Ammon's horn (tissue), 1 donor: ENCODE results near the gene ZNF814.
A peak's percentile ranks its signal among the peaks of the same experiment; 100 is the strongest.
"Not testable (repeated sequence)": the region's sequence is repeated elsewhere in the genome, so short reads cannot be mapped to it uniquely, and the experiment has no call there.

Source experiments
- DNase-seq: peaks from one replicate; pipeline ENCODE4 v3.0.0-alpha.2; 2016; ENCODE audit warnings: low spot score

Gene ZNF814

DNA sequence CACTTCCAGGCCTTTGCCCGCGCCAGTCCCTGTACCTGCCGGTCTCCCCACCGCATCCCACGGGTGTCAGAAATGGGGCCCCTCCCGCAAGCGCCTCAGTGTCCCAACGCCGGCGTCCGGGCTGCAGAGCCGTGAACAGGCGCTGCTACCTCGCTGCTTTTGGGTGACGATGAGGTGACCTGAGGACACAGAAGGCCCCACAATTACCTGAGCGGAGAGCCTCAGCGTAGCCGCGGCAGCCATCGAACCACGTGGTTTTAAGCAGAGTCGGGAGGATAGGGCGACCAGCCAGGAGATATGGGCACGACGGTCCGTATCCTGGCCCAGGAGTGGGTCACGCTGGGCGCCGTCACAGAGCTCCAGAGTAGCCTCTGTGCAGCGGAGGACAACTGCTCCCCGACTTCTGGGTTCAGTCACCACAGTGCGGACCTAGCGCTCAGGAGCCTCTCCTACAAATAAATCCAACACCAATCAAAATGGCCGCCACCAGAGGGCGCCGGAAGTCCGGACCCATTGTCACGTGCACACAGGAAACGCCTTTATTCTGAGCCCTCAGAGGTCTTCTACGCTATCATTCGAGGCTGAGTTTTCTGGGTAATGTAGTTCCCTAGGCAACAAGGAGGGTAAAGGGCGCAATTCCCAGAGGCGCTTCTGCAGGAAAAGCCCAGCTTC, at the start of gene ZNF814:
Gene ZNF814 (minus strand): TSS at position 478 of the 672 bp plus-strand sequence. CDS start 235 bp downstream, at position 243.
- DNase-seq: peak; percentile 88

DNA sequence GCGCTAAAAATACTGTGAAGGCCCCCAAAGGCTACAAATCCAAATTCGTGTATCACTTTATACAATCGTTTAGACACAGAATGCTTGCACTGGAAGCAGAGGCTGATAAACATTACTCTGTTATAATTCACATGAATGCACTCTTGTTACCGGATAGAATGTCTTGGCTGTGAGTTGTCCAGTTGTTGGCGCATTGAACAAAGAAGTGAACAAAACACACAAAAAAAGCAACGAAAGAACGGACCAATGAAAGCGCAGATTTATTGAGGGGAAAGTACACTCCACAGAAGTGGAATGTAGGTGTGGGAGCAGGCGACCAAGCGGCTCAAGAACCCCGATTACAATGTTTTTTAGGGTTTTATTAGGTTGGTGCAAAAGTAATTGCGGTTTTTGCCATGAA, 46.9 kb upstream of the ZNF814 start:
- DNase-seq: peak; percentile 44

DNA sequence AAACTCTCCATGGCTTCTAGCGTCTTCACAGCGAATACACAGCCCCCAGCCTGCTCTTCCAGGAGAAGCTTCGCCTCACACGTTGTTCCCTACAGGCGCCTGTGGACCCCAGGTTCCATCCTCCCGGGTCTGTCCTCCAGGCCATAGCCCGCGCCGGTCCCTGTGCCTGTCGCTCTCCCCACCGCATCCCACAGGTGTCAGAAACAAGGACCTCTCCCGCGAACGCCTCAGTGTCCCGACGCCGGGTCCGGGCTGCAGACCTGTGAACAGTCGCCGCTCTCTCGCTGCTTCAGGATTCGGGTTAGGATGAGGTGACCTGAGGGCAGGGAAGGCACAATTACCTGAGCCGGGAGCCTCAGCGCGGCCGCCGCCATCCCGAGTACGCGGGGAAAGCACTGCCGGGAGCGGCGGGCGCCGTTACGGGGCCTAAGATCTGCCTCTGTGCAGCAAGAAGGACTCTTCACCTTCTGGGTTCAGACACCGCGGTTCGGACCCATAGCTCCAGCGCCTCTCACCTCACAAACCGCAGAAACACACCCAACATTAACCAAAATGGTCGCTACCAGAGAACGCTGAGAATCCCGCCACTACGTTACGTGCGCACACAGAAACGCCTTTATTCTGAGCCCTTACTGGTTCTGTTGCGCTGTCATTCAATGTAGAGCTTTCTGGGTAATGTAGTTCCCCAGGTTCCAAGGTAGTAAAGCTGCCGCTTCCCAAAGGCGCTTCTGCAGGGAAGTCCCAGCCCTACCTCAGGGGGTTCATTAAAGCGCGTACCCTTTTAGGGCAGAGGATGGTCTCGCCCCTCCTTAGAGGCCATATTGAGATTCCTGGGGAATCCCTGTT, 46.2 kb upstream of the ZNF814 start, which contains the start of gene ZNF418:
Gene ZNF418 (minus strand): TSS at position 583 of the 846 bp plus-strand sequence. CDS start 1,580 bp downstream, outside the sequence.
- peak; percentile 93 for DNase-seq

DNA sequence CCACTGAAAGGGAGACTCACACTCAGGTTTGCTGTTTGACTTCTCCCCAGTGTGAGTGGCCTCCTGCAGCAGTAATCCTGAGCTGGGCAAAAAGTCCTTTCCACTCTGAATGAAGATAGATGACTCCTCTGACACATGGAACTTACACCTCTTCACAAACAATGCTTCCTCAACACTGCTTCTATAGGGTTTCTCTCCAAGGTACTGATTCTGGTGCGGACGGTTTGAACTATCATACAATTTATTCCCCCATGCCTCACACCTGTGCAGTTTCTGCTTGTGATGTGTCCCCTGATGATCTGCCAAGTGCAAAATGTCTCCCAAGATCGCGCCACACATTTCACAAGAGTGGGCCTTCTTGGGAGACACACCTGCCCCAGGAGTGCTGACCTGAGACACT, 38.8 kb upstream of the ZNF814 start:
- DNase-seq: no peak

DNA sequence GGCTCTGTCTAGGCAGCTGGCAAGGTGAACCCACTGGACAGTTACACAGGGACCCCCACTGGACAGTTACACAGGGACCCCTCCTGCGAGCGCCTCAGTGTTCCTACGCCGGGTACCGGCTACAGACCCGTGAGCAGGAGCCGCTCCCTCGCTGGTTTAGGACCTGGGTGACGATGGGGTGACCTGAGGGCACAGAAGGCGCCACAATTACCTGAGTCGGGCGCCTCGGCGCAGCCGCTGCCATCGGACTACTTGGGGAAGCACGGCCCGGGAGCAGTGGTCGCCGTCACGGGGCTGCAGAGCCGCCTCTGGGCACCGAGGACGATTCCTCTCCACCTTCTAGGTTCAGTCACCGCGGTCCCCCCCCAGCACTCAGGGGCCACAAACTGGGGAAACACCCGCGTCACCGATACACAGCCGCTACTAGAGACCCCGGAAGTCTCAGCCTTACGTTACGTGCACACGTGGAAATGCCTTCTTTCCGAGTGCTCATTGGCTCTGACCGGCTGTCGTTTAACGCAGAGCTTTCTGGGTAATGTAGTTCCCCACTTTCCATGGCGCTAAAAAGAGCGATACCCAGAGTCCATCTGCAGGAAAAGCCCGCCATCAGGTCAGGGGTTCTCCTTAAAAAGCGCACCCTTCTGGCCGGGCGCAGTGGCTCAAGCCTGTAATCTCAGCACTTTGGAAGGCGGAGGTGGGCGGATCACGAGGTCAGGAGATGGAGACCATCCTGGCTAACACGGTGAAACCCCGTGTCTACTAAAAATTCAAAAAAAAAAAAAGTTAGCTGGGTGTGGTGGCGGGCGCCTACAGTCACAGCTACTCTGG, 27.5 kb upstream of the ZNF814 start, which contains the start of gene ZNF417:
Gene ZNF417 (minus strand): TSS at position 425 of the 828 bp plus-strand sequence. CDS start 181 bp downstream, at position 244.
- DNase-seq: peak; percentile 96

DNA sequence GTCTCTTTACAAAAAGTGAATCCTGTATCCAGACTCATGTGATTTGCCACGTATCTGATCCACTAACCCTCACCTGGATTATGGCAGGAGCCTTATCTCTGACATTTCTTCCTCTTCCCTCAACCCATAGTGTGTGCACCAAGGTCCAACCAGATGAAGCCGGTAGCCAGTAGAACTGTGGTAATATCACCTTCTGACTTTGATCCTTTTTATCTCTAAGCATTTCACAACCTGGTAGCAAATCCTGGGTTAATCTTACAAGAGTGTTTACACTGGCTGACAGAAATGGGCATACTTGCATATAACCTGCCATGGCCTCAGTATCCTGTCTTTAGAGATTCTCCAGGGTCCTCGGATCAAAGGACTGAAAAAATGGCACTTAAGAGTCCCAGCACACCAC, 25.7 kb upstream of the ZNF814 start:
- DNase-seq: no peak

DNA sequence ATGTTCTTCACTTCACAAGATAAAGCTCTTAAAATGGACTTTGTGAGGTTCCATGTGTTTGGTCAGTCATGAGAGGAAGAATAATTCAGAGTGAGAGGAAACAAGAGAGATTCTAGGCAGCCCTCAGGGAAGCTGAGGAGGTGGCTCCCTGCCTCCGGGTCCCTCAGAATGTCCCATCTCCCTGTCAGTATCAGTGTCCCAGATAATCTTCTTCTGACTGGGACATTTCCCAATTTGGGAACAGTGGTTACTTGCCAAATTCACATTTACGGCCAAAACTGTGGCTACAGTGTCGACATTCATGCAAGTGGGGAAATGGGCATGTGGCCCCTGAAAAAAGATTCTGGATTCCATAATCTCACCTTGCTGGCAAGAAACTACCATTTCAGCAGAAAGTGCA, 18.6 kb upstream of the ZNF814 start:
- no peak for DNase-seq

DNA sequence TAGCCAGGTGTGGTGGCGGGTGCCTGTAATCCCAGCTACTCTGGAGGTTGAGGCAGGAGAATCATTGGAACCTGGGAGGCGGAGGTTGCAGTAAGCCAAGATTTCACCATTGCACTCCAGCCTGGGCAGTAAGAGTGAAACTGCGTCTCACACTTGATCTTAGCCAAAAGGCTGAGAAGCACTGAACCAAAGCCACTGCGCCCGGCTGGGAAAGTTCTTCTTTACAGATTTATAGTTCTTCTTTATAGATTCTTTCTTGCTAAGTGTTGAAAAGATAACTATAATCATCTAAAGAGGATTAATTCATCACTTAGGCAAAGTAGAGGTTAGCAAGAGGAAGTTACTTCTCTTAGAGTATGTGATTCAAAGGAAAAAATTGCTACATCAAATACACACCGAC, 16.4 kb upstream of the ZNF814 start:
- DNase-seq: no peak

DNA sequence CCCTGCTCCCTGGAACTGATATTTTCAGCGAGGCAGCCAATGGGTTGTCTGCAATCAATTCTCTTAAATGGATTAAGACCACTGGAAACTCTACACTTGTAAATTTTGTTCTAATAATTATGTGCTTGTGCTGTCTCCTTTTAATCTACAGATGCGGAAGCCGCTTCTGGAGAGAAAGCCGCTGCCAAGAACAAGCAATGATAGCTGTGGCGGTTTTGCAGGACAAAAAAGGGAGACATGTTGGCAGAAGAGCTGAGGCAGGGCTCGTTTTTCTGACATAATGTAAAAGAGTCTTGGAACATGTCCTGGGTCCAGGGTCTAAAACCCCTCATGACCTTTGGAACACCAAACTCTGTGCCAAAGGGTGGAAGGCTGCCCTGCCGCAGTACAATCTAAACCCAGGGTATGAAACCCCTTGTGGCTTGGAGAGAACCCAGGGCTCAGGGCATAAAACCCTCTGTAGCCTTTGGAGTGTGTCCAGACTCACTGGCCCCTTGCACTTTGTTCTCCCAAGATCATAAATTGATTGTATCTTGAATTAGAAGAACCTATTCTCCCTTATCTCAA, 14.9 kb upstream of the ZNF814 start:
- DNase-seq: no peak

DNA sequence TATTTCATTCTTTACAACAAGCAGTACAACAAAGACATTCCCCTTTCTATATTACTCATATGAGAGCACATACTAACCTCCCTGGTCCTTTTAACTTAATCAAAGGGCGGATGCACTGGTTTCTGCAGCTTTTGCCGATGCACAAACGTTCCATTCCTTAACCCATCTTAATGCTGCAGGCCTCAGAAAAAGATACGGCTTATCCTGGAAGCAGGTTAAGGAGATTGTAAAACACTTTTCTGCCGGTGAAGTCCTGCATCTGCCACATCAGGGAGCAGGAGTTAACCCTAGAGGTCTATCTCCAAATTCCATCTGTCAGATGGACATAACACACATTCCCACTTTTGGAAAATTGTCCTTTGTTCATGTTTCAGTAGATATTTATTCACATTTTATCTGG, 11.5 kb upstream of the ZNF814 start:
- no peak for DNase-seq

DNA sequence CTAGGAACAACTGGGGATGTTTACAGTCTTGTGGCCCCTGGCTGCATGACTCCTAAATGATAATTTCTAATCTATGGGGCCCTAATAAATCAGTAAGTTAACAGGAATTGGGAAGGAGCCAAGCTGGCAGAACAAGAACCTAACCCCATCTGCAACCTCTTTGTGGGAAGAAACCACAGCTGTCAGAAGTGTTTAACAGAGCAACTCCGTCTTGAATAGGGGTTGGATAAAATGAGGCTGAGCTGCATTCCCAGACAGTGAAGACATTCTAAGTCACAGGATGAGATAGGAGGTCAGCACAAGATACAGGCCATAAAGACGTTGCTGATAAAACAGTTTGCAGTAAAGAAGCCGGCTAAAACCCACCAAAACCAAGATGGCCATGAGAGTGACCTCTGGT, 1.9 kb upstream of the ZNF814 start:
- DNase-seq: not testable (repeated sequence)

DNA sequence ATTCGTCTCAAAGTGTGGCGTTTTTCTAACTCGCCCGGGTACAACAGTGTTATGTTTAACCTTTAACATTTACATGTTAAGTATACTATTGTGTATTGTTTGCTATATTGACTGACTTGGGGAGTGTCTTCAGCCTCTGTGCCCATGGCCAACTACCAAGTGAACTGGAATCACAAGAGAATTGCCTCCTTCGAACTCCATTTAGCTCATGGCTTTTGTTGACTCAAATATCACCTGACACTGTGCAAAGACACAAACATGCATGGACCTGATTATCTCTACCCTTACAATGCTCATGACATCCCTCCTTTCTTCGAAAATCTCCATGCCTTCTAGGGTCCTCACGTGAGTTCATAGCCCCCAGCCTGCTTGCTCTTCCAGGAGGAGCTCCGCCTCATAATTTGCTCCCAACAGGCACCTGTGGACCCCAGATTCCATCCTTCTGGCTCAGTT, 704 bp downstream of the ZNF814 start:
- no peak for DNase-seq

DNA sequence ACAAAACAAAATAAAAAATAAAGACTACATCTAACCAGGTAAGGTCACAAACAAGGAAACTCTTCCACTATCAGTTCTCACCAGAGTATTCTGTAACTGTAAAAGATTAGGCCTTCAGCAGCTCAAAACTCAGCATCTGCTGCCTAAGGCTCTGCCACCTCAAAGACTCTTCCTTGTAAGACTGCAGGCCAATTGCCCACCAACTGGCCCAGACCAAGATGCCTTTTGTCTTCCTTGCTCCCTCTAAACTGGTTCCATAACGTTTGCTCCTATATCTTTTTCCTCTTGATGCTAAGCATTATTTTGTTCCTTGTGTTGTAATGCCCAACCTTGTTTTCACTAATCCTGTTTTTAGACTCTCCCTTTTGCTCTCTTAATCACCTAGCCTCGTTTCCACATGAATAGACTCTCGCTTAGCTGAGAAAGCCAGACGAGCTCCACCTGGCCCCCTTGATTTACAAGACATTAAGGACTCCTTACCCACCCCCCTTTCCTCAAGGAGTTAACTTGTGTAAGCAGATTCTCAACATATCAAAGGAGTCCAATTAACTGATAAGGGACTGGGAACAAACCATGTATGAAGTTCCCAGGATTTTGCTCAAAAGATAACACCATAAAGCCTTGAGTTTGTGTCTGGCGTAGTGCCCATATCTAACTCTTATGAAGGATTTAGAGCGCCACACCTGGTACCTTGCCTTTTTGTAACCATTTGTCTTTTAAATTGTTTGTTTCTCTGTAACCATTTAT, 1.5 kb downstream of the ZNF814 start:
- DNase-seq: no peak

DNA sequence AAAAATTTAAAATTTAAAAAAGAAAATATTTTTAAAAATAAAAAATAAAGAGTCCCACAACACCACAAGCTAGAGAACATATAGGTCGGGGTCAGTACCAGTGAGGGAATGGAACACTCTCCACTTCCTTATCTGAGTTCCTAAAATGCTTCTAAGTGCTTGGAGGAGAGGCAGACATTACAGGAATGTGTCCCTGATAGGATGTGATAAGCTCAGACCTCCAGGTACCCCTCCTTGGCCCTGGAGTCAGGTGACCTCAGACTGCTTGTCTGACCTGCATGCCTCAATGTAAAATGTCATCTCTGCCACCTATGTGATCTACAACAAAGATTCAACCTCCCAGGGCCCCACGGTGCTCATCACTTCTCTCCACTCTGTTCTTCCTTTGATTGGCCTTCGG, 2.8 kb downstream of the ZNF814 start:
- no peak for DNase-seq

DNA sequence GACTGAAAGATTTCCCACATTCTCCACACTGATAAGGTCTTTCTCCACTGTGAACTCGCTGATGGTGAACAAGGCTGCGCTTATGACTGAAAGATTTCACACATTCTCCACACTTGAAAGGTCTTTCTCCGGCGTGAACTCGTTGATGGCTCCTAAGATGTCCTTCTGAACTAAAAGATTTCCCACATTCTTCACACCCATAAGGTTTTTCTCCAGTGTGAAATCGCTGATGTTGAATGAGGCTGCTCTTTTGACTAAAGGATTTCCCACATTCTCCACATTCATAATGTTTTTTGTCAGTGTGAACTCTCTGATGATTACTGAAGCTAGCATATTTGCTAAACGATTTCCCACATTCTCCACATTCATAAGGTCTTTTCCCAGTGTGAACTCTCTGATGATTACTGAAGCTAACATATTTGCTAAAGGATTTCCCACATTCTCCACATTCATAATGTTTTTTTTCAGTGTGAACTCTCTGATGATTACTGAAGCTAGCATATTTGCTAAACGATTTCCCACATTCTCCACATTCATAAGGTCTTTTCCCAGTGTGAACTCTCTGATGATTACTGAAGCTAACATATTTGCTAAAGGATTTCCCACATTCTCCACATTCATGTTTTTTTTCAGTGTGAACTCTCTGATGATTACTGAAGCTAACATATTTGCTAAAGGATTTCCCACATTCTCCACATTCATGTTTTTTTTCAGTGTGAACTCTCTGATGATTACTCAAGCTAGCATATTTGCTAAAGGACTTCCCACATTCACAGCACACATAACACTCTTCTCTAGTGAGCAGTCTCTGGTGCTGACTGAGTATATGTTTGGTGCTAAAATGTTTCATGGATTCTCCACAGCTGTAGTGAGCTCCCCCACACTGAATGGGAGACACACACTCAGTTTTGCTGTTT, 14.7 kb downstream of the ZNF814 start:
- not testable (repeated sequence) for DNase-seq

DNA sequence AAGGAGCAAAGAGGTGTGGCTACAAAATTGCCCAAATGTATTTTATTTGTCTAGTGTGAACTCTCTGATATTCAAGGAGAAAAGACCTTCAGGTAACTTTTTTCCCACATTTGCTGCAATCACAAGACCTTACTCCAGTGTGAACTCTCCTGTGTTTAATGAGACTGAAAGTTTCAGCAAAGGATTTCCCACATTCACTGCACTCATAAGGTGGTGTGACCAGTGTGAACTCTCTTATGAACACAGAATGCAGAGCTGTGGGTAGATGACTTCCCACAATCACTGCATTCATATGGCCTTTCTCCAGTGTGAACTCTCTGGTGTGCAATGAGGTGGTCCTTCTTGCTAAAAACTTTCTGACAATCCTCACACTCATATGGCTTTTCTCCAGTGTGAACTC, 16.4 kb downstream of the ZNF814 start:
- DNase-seq: no peak

DNA sequence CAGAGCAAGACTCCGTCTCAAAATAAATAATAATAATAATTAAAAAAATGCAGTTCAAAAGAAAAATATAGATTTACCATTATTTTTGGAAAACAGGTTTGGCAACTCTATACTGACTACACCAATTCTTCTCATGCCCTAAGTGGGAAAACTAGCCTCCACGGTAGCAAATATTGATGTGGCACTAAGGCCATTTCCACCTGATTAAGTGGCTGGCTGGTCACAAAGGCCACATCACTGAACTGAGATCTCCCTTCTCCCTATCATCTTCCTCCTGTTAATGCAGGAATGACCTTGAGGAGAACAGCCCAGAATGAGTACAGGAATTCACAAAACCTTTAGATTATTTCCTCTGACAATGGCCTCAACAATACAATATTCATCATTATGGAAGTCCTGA, 18.6 kb downstream of the ZNF814 start:
- no peak for DNase-seq

DNA sequence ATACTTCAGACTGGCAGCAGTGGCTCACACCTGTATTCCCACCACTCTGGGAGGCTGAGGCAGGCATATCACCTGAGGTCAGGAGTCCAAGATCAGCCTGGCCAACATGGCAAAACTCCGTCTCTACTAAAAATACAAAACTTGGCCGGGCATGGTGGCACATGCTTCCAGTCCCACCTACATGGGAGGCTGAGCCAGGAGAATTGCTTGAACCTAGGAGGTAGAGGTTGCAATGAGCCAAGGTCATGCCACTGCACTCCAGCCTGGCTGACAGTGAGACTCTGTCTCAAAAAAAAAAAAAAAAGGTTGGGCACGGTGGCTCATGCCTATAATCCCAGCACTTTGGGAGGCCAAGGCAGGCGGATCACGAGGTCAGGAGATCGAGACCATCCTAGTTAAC, 19.2 kb downstream of the ZNF814 start:
- DNase-seq: not testable (repeated sequence)

DNA sequence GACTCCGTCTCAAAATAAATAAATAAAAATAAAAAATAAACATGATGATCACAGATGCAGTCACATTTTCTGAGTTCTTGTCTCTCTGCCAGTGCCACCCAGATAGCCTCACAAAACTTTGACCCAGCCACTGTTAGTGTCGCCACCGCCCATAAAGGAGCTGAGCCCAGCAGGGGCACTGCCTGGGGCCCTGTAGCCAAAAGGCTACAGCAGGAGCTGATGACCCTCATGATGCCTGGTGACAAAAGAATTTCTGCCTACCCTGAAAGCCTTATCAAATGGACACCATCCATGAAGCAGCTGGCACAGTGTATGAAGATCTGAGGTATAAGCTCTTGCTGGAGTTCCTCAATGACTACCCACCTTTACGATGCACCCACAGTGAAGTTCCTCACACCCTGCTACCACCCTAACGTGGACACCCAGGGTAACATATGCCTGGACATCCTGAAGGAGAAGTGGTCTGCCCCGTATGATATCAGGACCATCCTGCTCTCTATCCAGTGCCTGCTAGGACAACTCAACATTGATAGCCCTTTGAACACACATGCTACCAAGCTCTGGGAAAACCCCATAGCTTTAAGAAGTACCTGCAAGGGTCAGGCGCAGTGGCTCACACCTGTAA, 20.9 kb downstream of the ZNF814 start:
- DNase-seq: no peak
